ENCODE results near the gene OXSR1. TPM values are rescaled to one million over a fixed set of nuclear protein-coding genes. Genes with fewer than 3 reads are reported as not detected.

OXSR1 gene
- total and polyA plus RNA-seq, 10 of the 15 experiments (the other 5 are each of a cell fraction or from before 2014, with no cell fraction given): 12.4 to 54.6 (median 35.7) TPM

DNA sequence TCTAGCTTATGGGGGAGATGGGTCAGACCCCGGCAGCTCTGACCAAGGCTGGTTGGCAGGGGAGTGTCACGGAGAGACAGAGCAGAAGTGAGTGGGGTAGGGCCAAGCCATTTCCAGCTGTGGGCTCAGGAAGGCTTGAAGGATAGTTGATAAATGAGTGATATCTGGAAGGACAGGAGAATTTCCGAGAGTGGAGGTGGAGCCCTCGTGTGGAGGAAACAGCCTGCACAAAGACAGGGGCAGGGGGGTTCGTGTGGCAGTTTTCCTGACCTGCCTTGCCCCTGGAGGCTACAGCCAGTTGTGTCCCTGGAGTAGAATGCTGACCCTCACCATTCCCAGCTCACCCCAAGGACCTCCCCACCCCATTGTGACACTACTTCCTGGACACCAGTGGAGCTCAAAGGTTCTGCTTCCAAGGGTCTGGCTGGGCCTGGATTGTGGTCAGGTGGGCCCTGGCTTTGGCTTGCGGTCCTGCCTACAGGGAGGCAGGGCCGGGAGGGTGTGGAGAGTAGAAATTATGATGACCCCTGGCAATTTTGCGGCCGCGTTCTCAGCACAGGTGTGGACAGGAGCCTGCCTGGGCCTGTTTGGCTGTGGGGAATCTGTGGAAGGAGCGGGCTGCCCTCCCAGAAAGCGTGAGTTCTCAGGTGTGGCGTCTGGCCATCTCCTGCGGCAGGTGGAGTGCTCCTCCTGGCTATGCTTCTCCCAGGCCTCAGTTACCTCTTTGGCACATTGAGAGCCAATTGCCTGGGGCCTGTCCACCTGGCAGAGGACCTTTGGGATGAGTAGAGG, 116.8 kb downstream of the OXSR1 start, which contains the start of gene SLC22A14:
SLC22A14 (plus strand) TSS at position 400 of the 792 bp plus-strand sequence. CDS start 23,733 bp downstream, outside the sequence.
- no peak within 1 kb of the TSS for H3K9ac ChIP-seq (ENCODE audit: control insufficient read depth, insufficient read depth, low read length)
- ChIA-PET RAD21 (ENCODE audit: unreplicated experiment) (interaction anchor here (0.6 to 2.0 kb wide), 7 partner anchors 142 to 308 kb away, joined by 3 to 9 read pairs (median 4); no protein-coding TSS in a partner anchor), SMC1A (ENCODE audit: uncharacterized antibody, unreplicated experiment) (interaction anchor here (0.6 to 1.3 kb wide), 5 partner anchors 37 to 163 kb away, joined by 3 to 4 read pairs (median 3); no protein-coding TSS in a partner anchor), CTCF (interaction anchor here (0.8 to 1.7 kb wide), 6 partner anchors 17 to 308 kb away, joined by 3 to 11 read pairs (median 3); no protein-coding TSS in a partner anchor), POLR2A (interaction anchor here (0.5 kb wide), 1 partner anchor 168 kb away, joined by 5 read pairs; no protein-coding TSS in a partner anchor)
- no peaks in the 10 kb centered on the region for H3K79me2 ChIP-seq (ENCODE audit: control insufficient read depth, insufficient read depth, low read length)
- FAIRE-seq (no peak), DNase-seq (ENCODE audit: low read depth, low spot score) (no peak), ATAC-seq (peak; percentile 60)
- intact Hi-C loops (cut with micrococcal nuclease; ENCODE audit: unreplicated experiment): loop anchor here (5.0 kb wide), 1 partner anchor 165 kb away; no protein-coding TSS in a partner anchor
- no peak within 1 kb of the TSS for H3K27ac ChIP-seq (ENCODE audit: control insufficient read depth, insufficient read depth)
- no peaks in the 10 kb centered on the region for H4K20me1 ChIP-seq (ENCODE audit: control insufficient read depth, insufficient read depth)
- H3K4me1 ChIP-seq (ENCODE audit: control insufficient read depth, insufficient read depth, low read length): no peaks in the 10 kb centered on the region
- H3K36me3 ChIP-seq (ENCODE audit: control insufficient read depth in 2 of 2, insufficient read depth in 2 of 2, low read length in 1 of 2): no peaks in the 10 kb centered on the region
- BruUV-seq (replicated peaks): no TSS peak
- in situ Hi-C loops (cut with MboI): no loop called here
- H3K27me3 ChIP-seq (replicated peaks in 1 of 2; ENCODE audit: control insufficient read depth in 2 of 2, insufficient read depth in 2 of 2, low read length in 1 of 2): no peaks in the 10 kb centered on the region; a peak in 1 of 4 replicates
- peak; percentile 20; the same call in 1 of the 2 replicates for TF ChIP-seq SMC3 (IDR thresholded peaks at IDR 0.05; ENCODE audit: borderline replicate concordance, low read length)
- TF ChIP-seq MTA2 (IDR thresholded peaks at IDR 0.05; ENCODE audit: low read depth): no peak
- TF ChIP-seq RAD21 (IDR thresholded peaks at IDR 0.05; ENCODE audit: insufficient read depth, low read depth, low read length): peak; percentile 25
- TF ChIP-seq, protein P1, sequence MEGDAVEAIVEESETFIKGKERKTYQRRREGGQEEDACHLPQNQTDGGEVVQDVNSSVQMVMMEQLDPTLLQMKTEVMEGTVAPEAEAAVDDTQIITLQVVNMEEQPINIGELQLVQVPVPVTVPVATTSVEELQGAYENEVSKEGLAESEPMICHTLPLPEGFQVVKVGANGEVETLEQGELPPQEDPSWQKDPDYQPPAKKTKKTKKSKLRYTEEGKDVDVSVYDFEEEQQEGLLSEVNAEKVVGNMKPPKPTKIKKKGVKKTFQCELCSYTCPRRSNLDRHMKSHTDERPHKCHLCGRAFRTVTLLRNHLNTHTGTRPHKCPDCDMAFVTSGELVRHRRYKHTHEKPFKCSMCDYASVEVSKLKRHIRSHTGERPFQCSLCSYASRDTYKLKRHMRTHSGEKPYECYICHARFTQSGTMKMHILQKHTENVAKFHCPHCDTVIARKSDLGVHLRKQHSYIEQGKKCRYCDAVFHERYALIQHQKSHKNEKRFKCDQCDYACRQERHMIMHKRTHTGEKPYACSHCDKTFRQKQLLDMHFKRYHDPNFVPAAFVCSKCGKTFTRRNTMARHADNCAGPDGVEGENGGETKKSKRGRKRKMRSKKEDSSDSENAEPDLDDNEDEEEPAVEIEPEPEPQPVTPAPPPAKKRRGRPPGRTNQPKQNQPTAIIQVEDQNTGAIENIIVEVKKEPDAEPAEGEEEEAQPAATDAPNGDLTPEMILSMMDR (IDR thresholded peaks at IDR 0.05 in 2 of 3, conservative IDR thresholded peaks at IDR 0.05 in 1 of 3; ENCODE audit: control insufficient read depth in 2 of 3, extremely low read depth in 1 of 3, insufficient read depth in 1 of 3, low read depth in 3 of 3, low read length in 3 of 3): peak in 2 of 3 experiments; percentile 25 to 38; a peak in 3 of 6 replicates
- no peak within 1 kb of the TSS for H3K4me3 ChIP-seq
- WGBS (ENCODE audit: insufficient coverage, insufficient replicate concordance, low lambda C conversion rate, missing lambda C conversion rate): 71% methylated on average over 13 of the region's 14 CpGs
- no peak within 1 kb of the TSS for H2AFZ ChIP-seq (ENCODE audit: control insufficient read depth, low read depth, low read length)
- no peaks in the 10 kb centered on the region for H3K9me3 ChIP-seq (replicated peaks; ENCODE audit: control insufficient read depth, insufficient read depth, low read length)
- no peak within 1 kb of the TSS for H3K4me2 ChIP-seq (ENCODE audit: control insufficient read depth, insufficient read depth)

Data from GM12878 (cell line).